ENCODE measurements around the gene GGT7.

The GGT7 gene

GRCh38 chr20:34862724-34863123, 9.9 kb downstream of the GGT7 start:
- H3F3A ChIP-seq (ENCODE audit: insufficient read depth, low read length) = no peaks in the 10 kb centered on the region
- no peak overlapping the region for H3K4me3 ChIP-seq (ENCODE audit: low read depth, low read length, poor library complexity, severe bottlenecking)

DNA sequence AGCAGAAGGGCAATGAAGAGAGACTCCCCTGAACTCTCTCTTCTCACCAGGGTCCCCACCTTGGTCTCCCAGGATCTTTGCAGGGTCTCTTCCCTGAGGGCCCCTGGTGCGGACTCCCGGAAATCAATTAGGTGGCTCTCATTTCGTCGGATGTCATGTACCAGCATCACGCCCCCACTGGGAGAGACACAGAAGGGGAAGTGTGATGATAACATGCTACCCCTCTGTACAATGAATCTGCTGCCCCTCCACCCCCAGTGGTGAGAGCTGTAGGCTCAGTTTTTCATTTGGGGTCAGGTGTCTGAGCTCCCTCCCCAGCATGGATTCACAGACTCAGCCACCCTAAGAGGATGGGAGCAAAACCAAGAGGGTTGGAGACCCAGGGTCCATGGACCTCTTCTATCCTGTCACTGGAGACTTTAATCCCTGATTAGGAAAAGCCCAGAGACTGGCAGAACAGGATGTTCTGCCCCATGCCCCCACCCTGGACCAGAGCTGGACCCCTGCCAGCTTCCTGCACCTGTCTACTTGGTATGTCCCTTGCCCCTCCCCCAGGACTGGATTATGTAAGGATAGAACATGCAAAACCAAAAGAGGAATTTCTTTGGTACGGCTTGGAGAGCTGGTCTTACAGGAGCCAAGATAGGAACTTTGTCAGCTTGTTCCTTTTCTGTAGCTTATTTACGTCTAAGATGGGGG, 11.1 kb downstream of the GGT7 start:
- H4K20me1 ChIP-seq (ENCODE audit: insufficient read depth, low read length) = no peaks in the 10 kb centered on the region
- H3K27me3 ChIP-seq (ENCODE audit: insufficient read depth, low read length) = no peaks in the 10 kb centered on the region
- H3K4me1 ChIP-seq (ENCODE audit: insufficient read depth, low read length, severe bottlenecking) = no peaks in the 10 kb centered on the region
- no peaks in the 10 kb centered on the region for H3K9me2 ChIP-seq (ENCODE audit: low read depth, low read length)
- no peak overlapping the region for H2AFZ ChIP-seq (ENCODE audit: low read length)
- no peaks in the 10 kb centered on the region for H3F3A ChIP-seq (ENCODE audit: insufficient read depth, low read length)
- H3K9me3 ChIP-seq (ENCODE audit: low read length) = no peaks in the 10 kb centered on the region
- no peak overlapping the region for H3K4me3 ChIP-seq (ENCODE audit: low read depth, low read length, poor library complexity, severe bottlenecking)
- no peaks in the 10 kb centered on the region for H3K79me2 ChIP-seq (ENCODE audit: insufficient read depth, low read length)
- H3K4me2 ChIP-seq (ENCODE audit: low read length) = no peak overlapping the region
- no peaks in the 10 kb centered on the region for H3K36me3 ChIP-seq (ENCODE audit: insufficient read depth, low read length)
- no peak overlapping the region for H3K9ac ChIP-seq (ENCODE audit: low read length)
- TF ChIP-seq EZH2 (IDR thresholded peaks at IDR 0.05; ENCODE audit: borderline replicate concordance, low read length) = no peak
- TF ChIP-seq, protein P1, sequence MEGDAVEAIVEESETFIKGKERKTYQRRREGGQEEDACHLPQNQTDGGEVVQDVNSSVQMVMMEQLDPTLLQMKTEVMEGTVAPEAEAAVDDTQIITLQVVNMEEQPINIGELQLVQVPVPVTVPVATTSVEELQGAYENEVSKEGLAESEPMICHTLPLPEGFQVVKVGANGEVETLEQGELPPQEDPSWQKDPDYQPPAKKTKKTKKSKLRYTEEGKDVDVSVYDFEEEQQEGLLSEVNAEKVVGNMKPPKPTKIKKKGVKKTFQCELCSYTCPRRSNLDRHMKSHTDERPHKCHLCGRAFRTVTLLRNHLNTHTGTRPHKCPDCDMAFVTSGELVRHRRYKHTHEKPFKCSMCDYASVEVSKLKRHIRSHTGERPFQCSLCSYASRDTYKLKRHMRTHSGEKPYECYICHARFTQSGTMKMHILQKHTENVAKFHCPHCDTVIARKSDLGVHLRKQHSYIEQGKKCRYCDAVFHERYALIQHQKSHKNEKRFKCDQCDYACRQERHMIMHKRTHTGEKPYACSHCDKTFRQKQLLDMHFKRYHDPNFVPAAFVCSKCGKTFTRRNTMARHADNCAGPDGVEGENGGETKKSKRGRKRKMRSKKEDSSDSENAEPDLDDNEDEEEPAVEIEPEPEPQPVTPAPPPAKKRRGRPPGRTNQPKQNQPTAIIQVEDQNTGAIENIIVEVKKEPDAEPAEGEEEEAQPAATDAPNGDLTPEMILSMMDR (IDR thresholded peaks at IDR 0.05; ENCODE audit: low read length) = no peak
- no peak overlapping the region for H3K27ac ChIP-seq (ENCODE audit: low read depth, low read length, poor library complexity, severe bottlenecking)

More at GRCh38 chr20:34862724-34863123, 9.9 kb downstream of the GGT7 start:
- H3K9ac ChIP-seq (ENCODE audit: low read length) = no peak overlapping the region
- H3K4me2 ChIP-seq (ENCODE audit: low read length) = no peak overlapping the region
- H3K9me2 ChIP-seq (ENCODE audit: low read depth, low read length) = no peaks in the 10 kb centered on the region
- no peaks in the 10 kb centered on the region for H3K9me3 ChIP-seq (ENCODE audit: low read length)
- H2AFZ ChIP-seq (ENCODE audit: low read length) = no peak overlapping the region
- no peaks in the 10 kb centered on the region for H3K27me3 ChIP-seq (ENCODE audit: insufficient read depth, low read length)
- no peaks in the 10 kb centered on the region for H3K79me2 ChIP-seq (ENCODE audit: insufficient read depth, low read length)
- no peak for TF ChIP-seq EZH2 (IDR thresholded peaks at IDR 0.05; ENCODE audit: borderline replicate concordance, low read length)
- TF ChIP-seq, protein P1 (IDR thresholded peaks at IDR 0.05; ENCODE audit: low read length) = no peak
- H3K36me3 ChIP-seq (ENCODE audit: insufficient read depth, low read length) = no peaks in the 10 kb centered on the region
- no peak overlapping the region for H3K27ac ChIP-seq (ENCODE audit: low read depth, low read length, poor library complexity, severe bottlenecking)
- no peaks in the 10 kb centered on the region for H4K20me1 ChIP-seq (ENCODE audit: insufficient read depth, low read length)
- H3K4me1 ChIP-seq (ENCODE audit: insufficient read depth, low read length, severe bottlenecking) = no peaks in the 10 kb centered on the region

DNA sequence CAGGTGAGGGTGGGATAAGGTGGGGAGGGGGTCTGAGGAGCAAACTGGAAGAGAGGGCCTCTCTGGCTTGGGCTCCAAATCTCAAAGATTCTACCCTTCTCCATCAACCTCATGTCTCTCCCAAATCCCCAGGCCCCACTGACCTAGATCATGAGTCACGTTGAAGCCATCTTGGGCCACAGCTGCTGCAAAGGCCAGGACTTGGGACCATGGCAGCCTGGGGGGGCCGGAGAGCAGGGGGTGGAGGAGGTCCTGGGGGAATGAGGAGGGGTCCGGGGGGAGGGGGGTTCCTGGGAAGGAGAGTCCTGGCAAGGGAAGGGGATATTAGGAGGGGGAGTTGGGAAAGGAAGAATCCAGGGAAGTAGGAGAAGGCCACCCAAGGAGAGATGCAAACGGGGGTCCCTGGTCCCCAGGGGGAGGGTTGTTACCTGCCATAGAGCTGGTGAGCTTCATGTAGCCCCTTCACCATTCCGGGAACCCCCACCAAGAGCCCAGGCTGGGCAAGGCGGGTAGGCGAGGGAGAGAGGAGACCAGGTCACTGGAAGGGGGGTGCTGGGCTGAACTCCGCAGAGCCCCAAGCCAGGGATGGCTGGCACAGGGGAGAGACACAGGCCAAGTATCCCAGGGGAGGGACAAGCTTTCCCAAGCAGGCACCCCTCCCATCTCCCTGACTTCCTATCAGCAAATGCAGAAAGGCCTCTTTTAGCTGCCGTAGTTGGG, 12.7 kb downstream of the GGT7 start:
- no peaks in the 10 kb centered on the region for H3K9me3 ChIP-seq (ENCODE audit: low read length)

More for the DNA sequence above, 12.7 kb downstream of the GGT7 start:
- no peaks in the 10 kb centered on the region for H3K4me1 ChIP-seq (ENCODE audit: insufficient read depth, low read length, severe bottlenecking)
- TF ChIP-seq, protein P1 (IDR thresholded peaks at IDR 0.05; ENCODE audit: low read length) = no peak
- TF ChIP-seq EZH2 (IDR thresholded peaks at IDR 0.05; ENCODE audit: borderline replicate concordance, low read length) = no peak
- no peaks in the 10 kb centered on the region for H3F3A ChIP-seq (ENCODE audit: insufficient read depth, low read length)
- no peaks in the 10 kb centered on the region for H3K27me3 ChIP-seq (ENCODE audit: insufficient read depth, low read length)
- H3K9ac ChIP-seq (ENCODE audit: low read length) = no peak overlapping the region
- no peaks in the 10 kb centered on the region for H3K79me2 ChIP-seq (ENCODE audit: insufficient read depth, low read length)
- no peaks in the 10 kb centered on the region for H4K20me1 ChIP-seq (ENCODE audit: insufficient read depth, low read length)
- H3K27ac ChIP-seq (ENCODE audit: low read depth, low read length, poor library complexity, severe bottlenecking) = no peak overlapping the region
- no peak overlapping the region for H2AFZ ChIP-seq (ENCODE audit: low read length)
- H3K9me2 ChIP-seq (ENCODE audit: low read depth, low read length) = no peaks in the 10 kb centered on the region
- no peaks in the 10 kb centered on the region for H3K36me3 ChIP-seq (ENCODE audit: insufficient read depth, low read length)
- no peak overlapping the region for H3K4me2 ChIP-seq (ENCODE audit: low read length)
- H3K4me3 ChIP-seq (ENCODE audit: low read depth, low read length, poor library complexity, severe bottlenecking) = no peak overlapping the region

Data from OCI-LY1 (cell line).